ENCODE measurements around the gene PPP2R2B. TPM values are rescaled to one million over a fixed set of nuclear protein-coding genes. Genes with fewer than 3 reads are reported as not detected.

Gene PPP2R2B
- total RNA-seq, 1 donor from 2014 or later, result 0.35 TPM

GRCh38 chr5:146758938-146759337 is 119.6 kb downstream of the PPP2R2B start:
- Mint-ChIP-seq H3K36me3 (ENCODE audit: low read depth) (no peaks in the 10 kb centered on the region), H3K27ac (ENCODE audit: unreplicated experiment) (no peak overlapping the region), H3K9me3 (ENCODE audit: low read depth) (no peaks in the 10 kb centered on the region), H3K4me3 (ENCODE audit: unreplicated experiment) (no peak overlapping the region), H3K4me1 (ENCODE audit: low read depth) (no peaks in the 10 kb centered on the region), H3K27me3 (ENCODE audit: low read depth) (peaks cover 19% of the 10 kb centered on the region)
- no peak for TF ChIP-seq CTCF (IDR thresholded peaks at IDR 0.05)
- DNase-seq (ENCODE audit: low spot score), result no peak

DNA sequence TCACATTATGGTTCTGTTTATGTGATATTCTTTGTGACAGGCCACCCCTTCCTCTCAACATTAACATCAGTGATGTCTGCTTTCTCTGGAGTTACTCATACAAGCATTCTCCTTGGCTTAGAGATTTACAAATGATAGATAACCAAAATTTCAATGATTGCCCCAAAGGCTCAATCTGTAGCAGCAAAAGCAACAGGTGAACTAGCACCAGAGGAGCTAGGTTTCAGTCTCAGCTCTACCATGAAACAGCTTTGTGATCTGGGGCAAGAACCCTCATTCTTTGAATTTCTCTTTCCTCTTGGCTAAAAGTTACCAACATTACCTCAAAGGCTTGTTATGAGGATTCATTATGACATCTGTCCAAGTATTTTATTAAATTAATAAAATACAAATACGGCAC is 120.5 kb downstream of the PPP2R2B start:
- H3K36me3 Mint-ChIP-seq (ENCODE audit: low read depth), result no peaks in the 10 kb centered on the region
- H3K4me1 Mint-ChIP-seq (ENCODE audit: low read depth), result no peaks in the 10 kb centered on the region
- H3K27me3 Mint-ChIP-seq (ENCODE audit: low read depth), result peaks cover 22% of the 10 kb centered on the region
- TF ChIP-seq CTCF (IDR thresholded peaks at IDR 0.05), result no peak
- DNase-seq (ENCODE audit: low spot score), result no peak
- H3K9me3 Mint-ChIP-seq (ENCODE audit: low read depth), result no peaks in the 10 kb centered on the region
- no peak overlapping the region for H3K27ac Mint-ChIP-seq (ENCODE audit: unreplicated experiment)
- no peak overlapping the region for H3K4me3 Mint-ChIP-seq (ENCODE audit: unreplicated experiment)

DNA sequence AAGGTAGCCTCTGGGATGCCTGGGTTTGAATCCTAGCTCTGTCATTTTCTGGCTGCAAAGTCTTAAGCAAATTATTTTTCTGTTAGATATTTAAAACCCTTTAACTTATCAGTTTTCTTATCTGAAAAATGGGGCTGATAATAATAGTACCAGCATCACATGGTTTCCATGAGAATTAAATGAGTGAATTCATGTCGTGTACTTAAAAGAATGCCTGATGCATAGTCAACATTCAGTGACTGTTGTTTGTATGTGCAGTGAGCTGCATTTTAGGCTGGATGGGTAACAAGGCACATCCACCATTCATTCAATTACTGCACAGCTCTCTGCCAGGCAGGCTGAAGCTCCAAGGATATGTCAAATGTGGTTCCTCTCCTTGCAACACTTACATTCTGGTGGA is 122.0 kb downstream of the PPP2R2B start:
- Mint-ChIP-seq H3K9me3 (ENCODE audit: low read depth) (no peaks in the 10 kb centered on the region), H3K4me1 (ENCODE audit: low read depth) (no peaks in the 10 kb centered on the region), H3K36me3 (ENCODE audit: low read depth) (no peaks in the 10 kb centered on the region), H3K4me3 (ENCODE audit: unreplicated experiment) (no peak overlapping the region), H3K27me3 (ENCODE audit: low read depth) (peaks cover 19% of the 10 kb centered on the region), H3K27ac (ENCODE audit: unreplicated experiment) (no peak overlapping the region)
- TF ChIP-seq CTCF (IDR thresholded peaks at IDR 0.05), result no peak
- no peak for DNase-seq (ENCODE audit: low spot score)

- Mint-ChIP-seq H3K27ac (ENCODE audit: unreplicated experiment) (no peak overlapping the region), H3K27me3 (ENCODE audit: low read depth) (peaks cover 19% of the 10 kb centered on the region), H3K4me3 (ENCODE audit: unreplicated experiment) (no peak overlapping the region), H3K36me3 (ENCODE audit: low read depth) (no peaks in the 10 kb centered on the region), H3K9me3 (ENCODE audit: low read depth) (no peaks in the 10 kb centered on the region), H3K4me1 (ENCODE audit: low read depth) (no peaks in the 10 kb centered on the region)
- no peak for TF ChIP-seq CTCF (IDR thresholded peaks at IDR 0.05)
- no peak for DNase-seq (ENCODE audit: low spot score)
Observed at GRCh38 chr5:146755793-146756192, 122.8 kb downstream of the PPP2R2B start.

GRCh38 chr5:146754621-146755020 is 123.9 kb downstream of the PPP2R2B start:
- Mint-ChIP-seq H3K36me3 (ENCODE audit: low read depth) (no peaks in the 10 kb centered on the region), H3K4me3 (ENCODE audit: unreplicated experiment) (no peak overlapping the region), H3K27me3 (ENCODE audit: low read depth) (peaks cover 19% of the 10 kb centered on the region), H3K27ac (ENCODE audit: unreplicated experiment) (no peak overlapping the region), H3K9me3 (ENCODE audit: low read depth) (no peaks in the 10 kb centered on the region), H3K4me1 (ENCODE audit: low read depth) (no peaks in the 10 kb centered on the region)
- DNase-seq (ENCODE audit: low spot score), result no peak
- TF ChIP-seq CTCF (IDR thresholded peaks at IDR 0.05), result no peak
